MM.1S (cell line): ENCODE data around the gene TTC38.

Source experiments
- CTCF ChIP-seq: fragments of 300-600 bp; sonication (generic); IDR thresholded peaks from 2 replicates; pipeline ENCODE4 v1.5.1; 2016; ENCODE audit warnings: antibody characterized with exemption, low read length, mixed read lengths
- EZH2phosphoT487 ChIP-seq: fragments of 300-600 bp; sonication (generic); IDR thresholded peaks from 2 replicates; pipeline ENCODE4 v1.6.1; 2018; ENCODE audit warnings: antibody characterized with exemption, low read length

GRCh38 chr22:46251816-46252380, 15.9 kb upstream of the TTC38 start:
- TF ChIP-seq CTCF (no peak), EZH2phosphoT487 (no peak)
